GM23338 (cell line): ENCODE measurements around the gene KLHDC8A. TPM values are rescaled to one million over a fixed set of nuclear protein-coding genes. Genes with fewer than 3 reads are reported as not detected.

Source experiments
- ATAC-seq: fragments of 200-7000 bp; cut with Tn5 transposase; 3 replicates; pipeline ENCODE4 v1.9.1; 2020
- DNase-seq: peaks from one replicate; pipeline ENCODE4 v3.0.0-alpha.2; 2015; ENCODE audit warnings: low spot score
- H2AFZ ChIP-seq: fragments of 200-600 bp; sonication (generic); 2 replicates; pipeline ENCODE4 v1.8.0; 2016; ENCODE audit warnings: antibody characterized with exemption, mild to moderate bottlenecking, moderate library complexity
- H3F3A ChIP-seq: fragments of 200-600 bp; sonication (generic); replicated peaks from 2 replicates; pipeline ENCODE4 v1.8.0; 2017; ENCODE audit warnings: antibody characterized with exemption, mixed run types, low read depth
- H3K27ac ChIP-seq: fragments of 200-600 bp; sonication (generic); 2 replicates; pipeline ENCODE4 v1.6.1; 2016; ENCODE audit warnings: low read depth
- H3K27me3 ChIP-seq: fragments of 200-600 bp; sonication (generic); 2 replicates; pipeline ENCODE4 v1.8.0; 2016; ENCODE audit warnings: mild to moderate bottlenecking, mixed run types, moderate library complexity; ENCODE audit not compliant: insufficient read depth
- H3K36me3 ChIP-seq: fragments of 200-600 bp; sonication (generic); 2 replicates; pipeline ENCODE4 v1.8.0; 2016; ENCODE audit warnings: mild to moderate bottlenecking; ENCODE audit not compliant: insufficient read depth
- H3K4me1 ChIP-seq: fragments of 200-600 bp; sonication (generic); 2 replicates; pipeline ENCODE4 v1.8.0; 2016; ENCODE audit warnings: mild to moderate bottlenecking, moderate library complexity; ENCODE audit not compliant: insufficient read depth
- H3K4me2 ChIP-seq: fragments of 200-600 bp; sonication (generic); 2 replicates; pipeline ENCODE4 v1.7.1; 2017; ENCODE audit warnings: mixed run types
- H3K4me3 ChIP-seq: fragments of 200-600 bp; sonication (generic); 2 replicates; pipeline ENCODE4 v1.6.1; 2016; ENCODE audit warnings: mixed run types
- H3K79me2 ChIP-seq: fragments of 200-600 bp; sonication (generic); replicated peaks from 2 replicates; pipeline ENCODE4 v1.8.0; 2017; ENCODE audit warnings: mild to moderate bottlenecking; ENCODE audit not compliant: insufficient read depth
- H3K9me2 ChIP-seq: fragments of 200-600 bp; sonication (generic); 2 replicates; pipeline ENCODE4 v1.8.0; 2017; ENCODE audit not compliant: insufficient read depth
- H4K20me1 ChIP-seq: fragments of 200-600 bp; sonication (generic); replicated peaks from 2 replicates; pipeline ENCODE4 v1.8.0; 2017; ENCODE audit warnings: mild to moderate bottlenecking; ENCODE audit not compliant: insufficient read depth
- H3K27ac Mint-ChIP-seq: 2 replicates; pipeline ENCODE4 v1.8.0; 2020; ENCODE audit warnings: inconsistent platforms, mild to moderate bottlenecking, moderate library complexity, mixed read lengths
- H3K27me3 Mint-ChIP-seq: 3 replicates; pipeline ENCODE4 v1.8.0; 2022; ENCODE audit warnings: low read depth, mild to moderate bottlenecking, moderate library complexity, mixed read lengths, inconsistent platforms; ENCODE audit not compliant: insufficient read depth, poor library complexity
- H3K36me3 Mint-ChIP-seq: 3 replicates; pipeline ENCODE4 v1.8.0; 2021; ENCODE audit warnings: low read depth, mild to moderate bottlenecking, inconsistent platforms, moderate library complexity, mixed read lengths
- H3K4me1 Mint-ChIP-seq: 3 replicates; pipeline ENCODE4 v1.8.0; 2020; ENCODE audit warnings: mild to moderate bottlenecking, inconsistent platforms, mixed read lengths
- H3K4me3 Mint-ChIP-seq: 3 replicates; pipeline ENCODE4 v1.8.0; 2021; ENCODE audit warnings: moderate library complexity, mild to moderate bottlenecking, inconsistent platforms, mixed read lengths
- H3K9me3 Mint-ChIP-seq: 3 replicates; pipeline ENCODE4 v1.8.0; 2020; ENCODE audit warnings: moderate library complexity, mild to moderate bottlenecking, inconsistent platforms, mixed read lengths
- CREB1 ChIP-seq: fragments of 250-450 bp; sonication (Bioruptor Pico); IDR thresholded peaks from 2 replicates; pipeline ENCODE4 v1.5.0; 2020; ENCODE audit warnings: low read depth, mild to moderate bottlenecking, moderate library complexity
- EZH2 ChIP-seq: fragments of 200-600 bp; sonication (generic); IDR thresholded peaks from one replicate; pipeline ENCODE4 v1.8.0; 2017; ENCODE audit warnings: antibody characterized with exemption, mild to moderate bottlenecking, low read depth; ENCODE audit not compliant: unreplicated experiment
- EZH2phosphoT487 ChIP-seq: fragments of 200-600 bp; sonication (generic); IDR thresholded peaks from one replicate; pipeline ENCODE4 v1.8.1; 2018; ENCODE audit warnings: antibody characterized with exemption; ENCODE audit not compliant: unreplicated experiment
- JUNB ChIP-seq: IDR thresholded peaks from one replicate; pipeline ENCODE4 v1.6.1; 2016; ENCODE audit warnings: antibody characterized with exemption; ENCODE audit not compliant: unreplicated experiment
- NANOG ChIP-seq: IDR thresholded peaks from 2 replicates; pipeline ENCODE4 v1.6.1; 2016; ENCODE audit warnings: antibody characterized with exemption, borderline replicate concordance
- POLR2AphosphoS5 ChIP-seq: IDR thresholded peaks from 2 replicates; pipeline ENCODE4 v1.6.1; 2016; ENCODE audit warnings: antibody characterized with exemption, low read depth
- STAT1 ChIP-seq: IDR thresholded peaks from one replicate; pipeline ENCODE4 v1.6.1; 2016; ENCODE audit warnings: antibody characterized with exemption; ENCODE audit not compliant: unreplicated experiment
- ZNF114 ChIP-seq: fragments of 250-450 bp; sonication (Bioruptor Pico); IDR thresholded peaks from 2 replicates; pipeline ENCODE4 v1.5.0; 2020; ENCODE audit warnings: mild to moderate bottlenecking, moderate library complexity
- ZNF331 ChIP-seq: fragments of 250-450 bp; sonication (Bioruptor Pico); IDR thresholded peaks from 2 replicates; pipeline ENCODE4 v1.5.0; 2020; ENCODE audit warnings: low read depth, mild to moderate bottlenecking, moderate library complexity
- polyA plus RNA-seq: library from polyadenylated mRNA; unstranded; fragments of >200 nt; fragmentation: Nextera tagmentation; extraction: Ambion mirVana; gene quantifications from 2 replicates; pipeline ENCODE4 v1.2.1, GENCODE V29; 2016
- total RNA-seq: library from RNA; depleted of rRNA; stranded (reverse); fragments of >200 nt; shearing (Covaris generic); gene quantifications from 2 replicates; pipeline ENCODE4 v1.2.3, GENCODE V29; 2014
- TF ChIP-seq, protein P1 (sequence below): fragments of 250-450 bp; sonication (Bioruptor Pico); IDR thresholded peaks from 2 replicates; pipeline ENCODE4 v1.5.0; 2020; ENCODE audit warnings: mild to moderate bottlenecking, moderate library complexity
- TF ChIP-seq, protein P2 (sequence below): IDR thresholded peaks from one replicate; pipeline ENCODE4 v1.6.1; 2018; ENCODE audit warnings: antibody characterized with exemption; ENCODE audit not compliant: unreplicated experiment
- TF ChIP-seq, protein P3 (sequence below): IDR thresholded peaks from 2 replicates; pipeline ENCODE4 v1.6.1; 2016; ENCODE audit warnings: antibody characterized with exemption
- TF ChIP-seq, protein P4 (sequence below), 2 experiments: fragments of 200-600 bp in 1 of 2; sonication (generic) in 1 of 2; conservative IDR thresholded peaks; 2 replicates each; pipeline versions ENCODE4 v1.5.1 to v1.6.1; 2016 to 2017; ENCODE audit warnings: antibody characterized with exemption in 2 of 2, low read depth in 2 of 2, mild to moderate bottlenecking in 2 of 2, moderate library complexity in 1 of 2

KLHDC8A gene
- total and polyA plus RNA-seq, 2 experiments from 2014 or later: 1.7 to 2.8 TPM

DNA sequence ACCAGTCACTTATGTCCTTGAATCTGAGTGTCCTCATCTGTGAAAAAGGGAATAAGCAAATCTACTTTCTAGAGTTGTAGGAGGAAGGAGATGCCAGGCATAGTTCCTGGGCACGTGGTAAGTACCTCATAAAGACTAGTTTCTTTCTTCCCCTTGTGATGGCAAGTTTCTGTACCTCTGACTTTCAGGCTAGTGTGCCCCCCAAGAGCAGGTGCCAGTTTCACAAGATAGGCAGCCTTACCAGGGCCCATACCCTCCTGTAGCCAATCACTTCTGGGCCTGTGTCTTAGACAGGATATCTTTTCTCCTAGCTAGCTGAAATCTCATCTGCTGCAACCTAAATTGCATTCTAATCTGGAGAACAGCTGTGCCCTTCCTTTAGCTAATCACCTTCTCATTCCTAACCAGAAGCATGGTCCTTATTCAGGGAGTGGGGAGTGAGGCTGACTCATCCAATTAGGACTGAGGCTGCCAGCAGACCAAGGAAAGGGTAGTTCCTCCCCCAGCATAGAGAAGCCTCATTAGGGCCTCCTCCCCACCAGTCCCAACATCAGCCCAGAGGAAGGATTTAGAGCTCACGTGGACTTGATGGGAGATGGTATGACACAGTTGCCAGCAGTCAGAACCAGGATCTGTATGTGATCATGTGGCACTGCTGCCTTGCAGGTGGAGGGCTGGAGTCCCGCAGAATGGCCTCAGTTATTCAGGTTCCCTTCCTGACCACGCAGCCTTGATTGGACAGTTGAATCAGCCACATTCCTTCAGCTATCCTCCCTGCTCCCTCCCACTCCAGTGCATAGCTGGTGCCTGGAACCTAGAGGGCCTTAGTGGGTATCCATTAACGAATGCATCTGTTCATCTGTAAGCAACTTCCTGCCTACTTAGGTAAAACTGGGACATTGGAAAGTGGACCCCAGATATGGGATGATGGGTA lies 7.9 kb downstream of the KLHDC8A start:
- no peak overlapping the region for H3K27ac Mint-ChIP-seq

More for the DNA sequence above, 7.9 kb downstream of the KLHDC8A start:
- TF ChIP-seq STAT1: no peak
- no peak for TF ChIP-seq CREB1 (CRISPR knock-in tag)
- TF ChIP-seq, protein P1, sequence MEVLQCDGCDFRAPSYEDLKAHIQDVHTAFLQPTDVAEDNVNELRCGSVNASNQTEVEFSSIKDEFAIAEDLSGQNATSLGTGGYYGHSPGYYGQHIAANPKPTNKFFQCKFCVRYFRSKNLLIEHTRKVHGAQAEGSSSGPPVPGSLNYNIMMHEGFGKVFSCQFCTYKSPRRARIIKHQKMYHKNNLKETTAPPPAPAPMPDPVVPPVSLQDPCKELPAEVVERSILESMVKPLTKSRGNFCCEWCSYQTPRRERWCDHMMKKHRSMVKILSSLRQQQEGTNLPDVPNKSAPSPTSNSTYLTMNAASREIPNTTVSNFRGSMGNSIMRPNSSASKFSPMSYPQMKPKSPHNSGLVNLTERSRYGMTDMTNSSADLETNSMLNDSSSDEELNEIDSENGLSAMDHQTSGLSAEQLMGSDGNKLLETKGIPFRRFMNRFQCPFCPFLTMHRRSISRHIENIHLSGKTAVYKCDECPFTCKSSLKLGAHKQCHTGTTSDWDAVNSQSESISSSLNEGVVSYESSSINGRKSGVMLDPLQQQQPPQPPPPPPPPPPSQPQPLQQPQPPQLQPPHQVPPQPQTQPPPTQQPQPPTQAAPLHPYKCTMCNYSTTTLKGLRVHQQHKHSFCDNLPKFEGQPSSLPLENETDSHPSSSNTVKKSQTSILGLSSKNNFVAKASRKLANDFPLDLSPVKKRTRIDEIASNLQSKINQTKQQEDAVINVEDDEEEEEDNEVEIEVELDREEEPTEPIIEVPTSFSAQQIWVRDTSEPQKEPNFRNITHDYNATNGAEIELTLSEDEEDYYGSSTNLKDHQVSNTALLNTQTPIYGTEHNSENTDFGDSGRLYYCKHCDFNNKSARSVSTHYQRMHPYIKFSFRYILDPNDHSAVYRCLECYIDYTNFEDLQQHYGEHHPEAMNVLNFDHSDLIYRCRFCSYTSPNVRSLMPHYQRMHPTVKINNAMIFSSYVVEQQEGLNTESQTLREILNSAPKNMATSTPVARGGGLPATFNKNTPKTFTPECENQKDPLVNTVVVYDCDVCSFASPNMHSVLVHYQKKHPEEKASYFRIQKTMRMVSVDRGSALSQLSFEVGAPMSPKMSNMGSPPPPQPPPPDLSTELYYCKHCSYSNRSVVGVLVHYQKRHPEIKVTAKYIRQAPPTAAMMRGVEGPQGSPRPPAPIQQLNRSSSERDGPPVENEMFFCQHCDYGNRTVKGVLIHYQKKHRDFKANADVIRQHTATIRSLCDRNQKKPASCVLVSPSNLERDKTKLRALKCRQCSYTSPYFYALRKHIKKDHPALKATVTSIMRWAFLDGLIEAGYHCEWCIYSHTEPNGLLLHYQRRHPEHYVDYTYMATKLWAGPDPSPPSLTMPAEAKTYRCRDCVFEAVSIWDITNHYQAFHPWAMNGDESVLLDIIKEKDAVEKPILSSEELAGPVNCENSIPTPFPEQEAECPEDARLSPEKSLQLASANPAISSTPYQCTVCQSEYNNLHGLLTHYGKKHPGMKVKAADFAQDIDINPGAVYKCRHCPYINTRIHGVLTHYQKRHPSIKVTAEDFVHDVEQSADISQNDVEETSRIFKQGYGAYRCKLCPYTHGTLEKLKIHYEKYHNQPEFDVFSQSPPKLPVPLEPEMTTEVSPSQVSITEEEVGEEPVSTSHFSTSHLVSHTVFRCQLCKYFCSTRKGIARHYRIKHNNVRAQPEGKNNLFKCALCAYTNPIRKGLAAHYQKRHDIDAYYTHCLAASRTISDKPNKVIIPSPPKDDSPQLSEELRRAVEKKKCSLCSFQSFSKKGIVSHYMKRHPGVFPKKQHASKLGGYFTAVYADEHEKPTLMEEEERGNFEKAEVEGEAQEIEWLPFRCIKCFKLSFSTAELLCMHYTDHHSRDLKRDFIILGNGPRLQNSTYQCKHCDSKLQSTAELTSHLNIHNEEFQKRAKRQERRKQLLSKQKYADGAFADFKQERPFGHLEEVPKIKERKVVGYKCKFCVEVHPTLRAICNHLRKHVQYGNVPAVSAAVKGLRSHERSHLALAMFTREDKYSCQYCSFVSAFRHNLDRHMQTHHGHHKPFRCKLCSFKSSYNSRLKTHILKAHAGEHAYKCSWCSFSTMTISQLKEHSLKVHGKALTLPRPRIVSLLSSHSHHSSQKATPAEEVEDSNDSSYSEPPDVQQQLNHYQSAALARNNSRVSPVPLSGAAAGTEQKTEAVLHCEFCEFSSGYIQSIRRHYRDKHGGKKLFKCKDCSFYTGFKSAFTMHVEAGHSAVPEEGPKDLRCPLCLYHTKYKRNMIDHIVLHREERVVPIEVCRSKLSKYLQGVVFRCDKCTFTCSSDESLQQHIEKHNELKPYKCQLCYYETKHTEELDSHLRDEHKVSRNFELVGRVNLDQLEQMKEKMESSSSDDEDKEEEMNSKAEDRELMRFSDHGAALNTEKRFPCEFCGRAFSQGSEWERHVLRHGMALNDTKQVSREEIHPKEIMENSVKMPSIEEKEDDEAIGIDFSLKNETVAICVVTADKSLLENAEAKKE (CRISPR knock-in tag): no peak
- no peak for TF ChIP-seq NANOG
- TF ChIP-seq EZH2: no peak
- TF ChIP-seq ZNF114: no peak
- TF ChIP-seq, protein P2, sequence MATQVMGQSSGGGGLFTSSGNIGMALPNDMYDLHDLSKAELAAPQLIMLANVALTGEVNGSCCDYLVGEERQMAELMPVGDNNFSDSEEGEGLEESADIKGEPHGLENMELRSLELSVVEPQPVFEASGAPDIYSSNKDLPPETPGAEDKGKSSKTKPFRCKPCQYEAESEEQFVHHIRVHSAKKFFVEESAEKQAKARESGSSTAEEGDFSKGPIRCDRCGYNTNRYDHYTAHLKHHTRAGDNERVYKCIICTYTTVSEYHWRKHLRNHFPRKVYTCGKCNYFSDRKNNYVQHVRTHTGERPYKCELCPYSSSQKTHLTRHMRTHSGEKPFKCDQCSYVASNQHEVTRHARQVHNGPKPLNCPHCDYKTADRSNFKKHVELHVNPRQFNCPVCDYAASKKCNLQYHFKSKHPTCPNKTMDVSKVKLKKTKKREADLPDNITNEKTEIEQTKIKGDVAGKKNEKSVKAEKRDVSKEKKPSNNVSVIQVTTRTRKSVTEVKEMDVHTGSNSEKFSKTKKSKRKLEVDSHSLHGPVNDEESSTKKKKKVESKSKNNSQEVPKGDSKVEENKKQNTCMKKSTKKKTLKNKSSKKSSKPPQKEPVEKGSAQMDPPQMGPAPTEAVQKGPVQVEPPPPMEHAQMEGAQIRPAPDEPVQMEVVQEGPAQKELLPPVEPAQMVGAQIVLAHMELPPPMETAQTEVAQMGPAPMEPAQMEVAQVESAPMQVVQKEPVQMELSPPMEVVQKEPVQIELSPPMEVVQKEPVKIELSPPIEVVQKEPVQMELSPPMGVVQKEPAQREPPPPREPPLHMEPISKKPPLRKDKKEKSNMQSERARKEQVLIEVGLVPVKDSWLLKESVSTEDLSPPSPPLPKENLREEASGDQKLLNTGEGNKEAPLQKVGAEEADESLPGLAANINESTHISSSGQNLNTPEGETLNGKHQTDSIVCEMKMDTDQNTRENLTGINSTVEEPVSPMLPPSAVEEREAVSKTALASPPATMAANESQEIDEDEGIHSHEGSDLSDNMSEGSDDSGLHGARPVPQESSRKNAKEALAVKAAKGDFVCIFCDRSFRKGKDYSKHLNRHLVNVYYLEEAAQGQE: no peak
- no peak for TF ChIP-seq EZH2phosphoT487
- no peak for TF ChIP-seq POLR2AphosphoS5
- TF ChIP-seq, protein P3, sequence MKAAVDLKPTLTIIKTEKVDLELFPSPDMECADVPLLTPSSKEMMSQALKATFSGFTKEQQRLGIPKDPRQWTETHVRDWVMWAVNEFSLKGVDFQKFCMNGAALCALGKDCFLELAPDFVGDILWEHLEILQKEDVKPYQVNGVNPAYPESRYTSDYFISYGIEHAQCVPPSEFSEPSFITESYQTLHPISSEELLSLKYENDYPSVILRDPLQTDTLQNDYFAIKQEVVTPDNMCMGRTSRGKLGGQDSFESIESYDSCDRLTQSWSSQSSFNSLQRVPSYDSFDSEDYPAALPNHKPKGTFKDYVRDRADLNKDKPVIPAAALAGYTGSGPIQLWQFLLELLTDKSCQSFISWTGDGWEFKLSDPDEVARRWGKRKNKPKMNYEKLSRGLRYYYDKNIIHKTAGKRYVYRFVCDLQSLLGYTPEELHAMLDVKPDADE: no peak
- TF ChIP-seq JUNB: no peak
- TF ChIP-seq, protein P4, sequence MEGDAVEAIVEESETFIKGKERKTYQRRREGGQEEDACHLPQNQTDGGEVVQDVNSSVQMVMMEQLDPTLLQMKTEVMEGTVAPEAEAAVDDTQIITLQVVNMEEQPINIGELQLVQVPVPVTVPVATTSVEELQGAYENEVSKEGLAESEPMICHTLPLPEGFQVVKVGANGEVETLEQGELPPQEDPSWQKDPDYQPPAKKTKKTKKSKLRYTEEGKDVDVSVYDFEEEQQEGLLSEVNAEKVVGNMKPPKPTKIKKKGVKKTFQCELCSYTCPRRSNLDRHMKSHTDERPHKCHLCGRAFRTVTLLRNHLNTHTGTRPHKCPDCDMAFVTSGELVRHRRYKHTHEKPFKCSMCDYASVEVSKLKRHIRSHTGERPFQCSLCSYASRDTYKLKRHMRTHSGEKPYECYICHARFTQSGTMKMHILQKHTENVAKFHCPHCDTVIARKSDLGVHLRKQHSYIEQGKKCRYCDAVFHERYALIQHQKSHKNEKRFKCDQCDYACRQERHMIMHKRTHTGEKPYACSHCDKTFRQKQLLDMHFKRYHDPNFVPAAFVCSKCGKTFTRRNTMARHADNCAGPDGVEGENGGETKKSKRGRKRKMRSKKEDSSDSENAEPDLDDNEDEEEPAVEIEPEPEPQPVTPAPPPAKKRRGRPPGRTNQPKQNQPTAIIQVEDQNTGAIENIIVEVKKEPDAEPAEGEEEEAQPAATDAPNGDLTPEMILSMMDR (conservative IDR thresholded peaks at IDR 0.05; ENCODE audit: low read depth in 2 of 2): no peak
- TF ChIP-seq ZNF331 (CRISPR knock-in tag): no peak
- Histone ChIP-seq H3K4me1 (peaks cover 69% of the 10 kb centered on the region), H3F3A (peaks cover 22% of the 10 kb centered on the region), H3K9me2 (no peaks in the 10 kb centered on the region), H3K27me3 (peaks cover 29% of the 10 kb centered on the region), H3K27ac (no peak overlapping the region), H3K79me2 (no peaks in the 10 kb centered on the region), H2AFZ (0 out of 2 replicates have a peak overlapping the region, but pooled peaks have one; percentile 28), H3K4me3 (no peak overlapping the region), H3K4me2 (no peak overlapping the region), H3K36me3 (no peaks in the 10 kb centered on the region), H4K20me1 (no peaks in the 10 kb centered on the region)
- DNase-seq: no peak
- H3K36me3 Mint-ChIP-seq: no peaks in the 10 kb centered on the region
- peaks cover 26% of the 10 kb centered on the region for H3K27me3 Mint-ChIP-seq
- no peak overlapping the region; the same call in 2 of the 3 replicates for H3K4me3 Mint-ChIP-seq
- H3K4me1 Mint-ChIP-seq: peaks cover 47% of the 10 kb centered on the region
- ATAC-seq: no peak
- no peaks in the 10 kb centered on the region; the same call in 2 of the 3 replicates for H3K9me3 Mint-ChIP-seq
